OCI-LY3 (cell line): ENCODE results near the gene PPP1R37.

Experiments used
- H2AFZ ChIP-seq: fragments of 200-600, 300-600 bp; shearing (Covaris generic); 2 replicates; pipeline ENCODE4 v1.6.0; 2014; ENCODE audit warnings: antibody characterized with exemption, low read depth, low read length
- H3K27ac ChIP-seq: fragments of 200-600, 300-600 bp; sonication (generic); 2 replicates; pipeline ENCODE4 v1.5.1; 2014; ENCODE audit warnings: mild to moderate bottlenecking, low read length, moderate library complexity, mixed read lengths
- H3K27me3 ChIP-seq: fragments of 200-600, 300-600 bp; sonication (generic); 2 replicates; pipeline ENCODE4 v1.6.1; 2014; ENCODE audit warnings: low read depth, low read length, mixed read lengths
- H3K36me3 ChIP-seq: fragments of 200-600, 300-600 bp; sonication (generic); replicated peaks from 2 replicates; pipeline ENCODE3; 2014; ENCODE audit warnings: low read depth, low read length, mixed read lengths
- H3K4me1 ChIP-seq: fragments of 300-600, 200-600 bp; sonication (generic); 2 replicates; pipeline ENCODE4 v1.6.1; 2014; ENCODE audit warnings: low read length, mixed read lengths
- H3K4me2 ChIP-seq: fragments of 200-600, 300-600 bp; sonication (generic); 2 replicates; pipeline ENCODE4 v1.6.1; 2014; ENCODE audit warnings: low read length, mixed read lengths
- H3K4me3 ChIP-seq: fragments of 300-600, 200-600 bp; sonication (generic); 2 replicates; pipeline ENCODE4 v1.5.1; 2014; ENCODE audit warnings: antibody characterized with exemption, mild to moderate bottlenecking, low read length, moderate library complexity
- H3K79me2 ChIP-seq: fragments of 300-600, 200-600 bp; shearing (Covaris generic); 2 replicates; pipeline ENCODE4 v1.6.1; 2014; ENCODE audit warnings: mild to moderate bottlenecking, low read length, mixed read lengths
- H3K9ac ChIP-seq: fragments of 300-600, 200-600 bp; shearing (Covaris generic); 2 replicates; pipeline ENCODE4 v1.6.0; 2014; ENCODE audit warnings: mild to moderate bottlenecking, low read length, moderate library complexity
- H3K9me3 ChIP-seq: fragments of 200-600, 300-600 bp; shearing (Covaris generic); 2 replicates; pipeline ENCODE4 v1.6.1; 2014; ENCODE audit warnings: low read length, mixed read lengths; ENCODE audit not compliant: insufficient read depth
- H4K20me1 ChIP-seq: fragments of 200-600, 300-600 bp; sonication (generic); 2 replicates; pipeline ENCODE4 v1.6.1; 2016; ENCODE audit warnings: low read length, mixed read lengths; ENCODE audit not compliant: insufficient read depth
- CTCF ChIP-seq: fragments of 200-600, 300-600 bp; sonication (generic); IDR thresholded peaks from 2 replicates; pipeline ENCODE4 v1.5.1; 2014; ENCODE audit warnings: antibody characterized with exemption, low read length, low read depth
- EZH2phosphoT487 ChIP-seq: fragments of 200-600 bp; shearing (Covaris generic); IDR thresholded peaks from 2 replicates; pipeline ENCODE4 v1.6.1; 2018; ENCODE audit warnings: antibody characterized with exemption, mixed run types, low read depth

PPP1R37 gene

DNA sequence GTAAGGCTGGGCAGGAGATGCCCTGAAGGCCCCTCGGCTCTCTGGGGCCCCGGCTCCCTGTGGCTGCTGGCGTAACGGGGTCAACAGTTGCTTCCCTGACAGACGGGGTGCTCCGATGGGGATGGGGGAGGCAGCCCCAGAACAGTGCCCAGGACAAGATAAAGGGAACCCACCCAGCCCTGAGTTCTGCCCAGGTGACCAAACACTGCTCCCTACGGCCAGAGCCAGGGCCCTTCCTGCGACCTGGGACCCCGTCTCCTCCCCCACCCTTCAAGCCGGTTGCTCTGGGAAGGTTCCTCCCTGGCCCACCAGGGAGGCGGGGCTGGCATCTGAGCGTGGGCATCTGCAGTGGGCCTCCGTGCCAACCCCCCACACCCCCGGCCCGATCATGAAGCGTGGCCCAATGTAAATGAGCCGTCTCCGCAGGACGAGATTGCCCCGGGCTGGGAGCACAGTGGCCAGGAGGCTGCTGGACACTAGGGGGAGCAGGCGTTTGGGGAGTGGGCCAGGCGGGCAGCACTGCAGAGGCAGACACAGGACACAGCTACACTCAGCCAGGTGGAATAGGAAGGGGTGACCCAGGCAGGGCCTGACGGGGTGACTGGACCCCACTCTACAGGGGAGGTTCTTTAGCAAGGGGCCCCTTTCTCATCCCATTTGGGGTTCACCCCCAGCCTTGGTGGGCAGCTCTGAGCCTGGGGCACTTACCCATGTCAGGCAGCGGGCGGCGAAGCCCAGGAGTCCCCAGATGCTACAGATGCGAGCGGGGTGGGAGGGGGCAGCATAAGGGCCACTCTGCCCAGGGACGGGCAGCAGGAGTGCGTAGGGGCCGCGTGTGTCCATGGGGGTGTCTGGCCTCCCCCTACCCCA, 69.0 kb downstream of the PPP1R37 start:
- Histone ChIP-seq H3K4me3 (no peak overlapping the region), H4K20me1 (no peaks in the 10 kb centered on the region), H3K4me2 (no peak overlapping the region), H3K36me3 (no peaks in the 10 kb centered on the region), H3K4me1 (peaks cover 23% of the 10 kb centered on the region), H3K9me3 (no peaks in the 10 kb centered on the region), H3K27ac (no peak overlapping the region), H2AFZ (no peak overlapping the region), H3K79me2 (no peaks in the 10 kb centered on the region), H3K27me3 (no peaks in the 10 kb centered on the region), H3K9ac (no peak overlapping the region)
- TF ChIP-seq EZH2phosphoT487 (no peak), CTCF (peak; percentile 45)

- Histone ChIP-seq H3K27me3 (no peaks in the 10 kb centered on the region), H3K4me2 (no peak overlapping the region), H3K36me3 (no peaks in the 10 kb centered on the region), H3K4me1 (peaks cover 23% of the 10 kb centered on the region), H4K20me1 (no peaks in the 10 kb centered on the region), H2AFZ (no peak overlapping the region), H3K4me3 (no peak overlapping the region), H3K27ac (no peak overlapping the region), H3K9ac (no peak overlapping the region), H3K79me2 (no peaks in the 10 kb centered on the region), H3K9me3 (no peaks in the 10 kb centered on the region)
- TF ChIP-seq EZH2phosphoT487 (no peak), CTCF (no peak)
Observed at GRCh38 chr19:45162608-45163143, 69.7 kb downstream of the PPP1R37 start.

- Histone ChIP-seq H3K9ac (no peak overlapping the region), H2AFZ (no peak overlapping the region), H3K4me3 (no peak overlapping the region), H3K36me3 (no peaks in the 10 kb centered on the region), H3K4me1 (peaks cover 23% of the 10 kb centered on the region), H3K79me2 (no peaks in the 10 kb centered on the region), H3K27ac (no peak overlapping the region), H4K20me1 (no peaks in the 10 kb centered on the region), H3K4me2 (peak overlapping the region; percentile 78), H3K9me3 (no peaks in the 10 kb centered on the region), H3K27me3 (no peaks in the 10 kb centered on the region)
- TF ChIP-seq CTCF (no peak), EZH2phosphoT487 (no peak)
Observed at GRCh38 chr19:45163156-45163555, 70.2 kb downstream of the PPP1R37 start.

GRCh38 chr19:45163751-45164460, 70.9 kb downstream of the PPP1R37 start:
- Histone ChIP-seq H3K4me1 (peaks cover 23% of the 10 kb centered on the region), H3K4me3 (peak overlapping the region; percentile 63), H3K79me2 (no peaks in the 10 kb centered on the region), H4K20me1 (no peaks in the 10 kb centered on the region), H3K4me2 (peak overlapping the region; percentile 78), H3K27me3 (no peaks in the 10 kb centered on the region), H3K9me3 (no peaks in the 10 kb centered on the region), H3K36me3 (no peaks in the 10 kb centered on the region), H3K27ac (peak overlapping the region; percentile 66), H3K9ac (peak overlapping the region; percentile 61), H2AFZ (no peak overlapping the region; the same call in 1 of the 2 replicates)
- TF ChIP-seq CTCF (no peak; the same call in 1 of the 2 replicates), EZH2phosphoT487 (no peak)
